ENCODE data around the gene HS3ST3A1. TPM values are rescaled to one million over a fixed set of nuclear protein-coding genes. Genes with fewer than 3 reads are reported as not detected.

HS3ST3A1 gene
- total RNA-seq, 1 experiment from 2014 or later: not detected

DNA sequence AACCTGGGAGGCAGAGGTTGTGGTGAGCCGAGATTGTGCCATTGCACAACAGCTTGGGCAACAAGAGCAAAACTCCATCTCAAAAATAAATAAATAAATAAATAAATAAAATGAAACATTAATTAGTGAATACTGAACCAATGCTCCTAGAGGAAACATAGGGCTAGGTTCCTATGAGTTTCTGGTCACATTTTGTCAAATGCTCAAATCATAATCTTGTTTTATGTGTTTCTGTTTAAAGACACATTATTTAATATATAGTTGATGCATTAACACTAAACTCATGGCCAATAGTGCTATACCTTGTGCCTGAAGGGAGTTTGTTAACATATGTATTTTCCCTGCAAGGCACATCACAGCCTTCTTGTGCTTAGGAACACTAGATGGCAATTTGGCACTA is 66.8 kb downstream of the HS3ST3A1 start:
- Mint-ChIP-seq H3K36me3 (ENCODE audit: insufficient read depth, unreplicated experiment) (no peaks in the 10 kb centered on the region), H3K4me3 (ENCODE audit: unreplicated experiment) (no peak overlapping the region), H3K4me1 (ENCODE audit: low read depth, unreplicated experiment) (no peaks in the 10 kb centered on the region), H3K27ac (ENCODE audit: unreplicated experiment) (no peak overlapping the region), H3K27me3 (ENCODE audit: insufficient read depth, unreplicated experiment) (no peaks in the 10 kb centered on the region), H3K9me3 (ENCODE audit: unreplicated experiment) (no peaks in the 10 kb centered on the region)
- no TSS peak for BruUV-seq (replicated peaks)
- H3K4me3 ChIP-seq (ENCODE audit: low read depth, low read length): no peak overlapping the region
- H3K9me3 ChIP-seq: no peaks in the 10 kb centered on the region
- CTCF ChIA-PET: no interaction called here
- H3K4me1 ChIP-seq: no peaks in the 10 kb centered on the region
- POLR2A ChIA-PET: no interaction called here
- no peaks in the 10 kb centered on the region for H3K27me3 ChIP-seq (replicated peaks; ENCODE audit: control insufficient read depth, insufficient read depth, low read length)
- no peaks in the 10 kb centered on the region for H3K36me3 ChIP-seq (ENCODE audit: control insufficient read depth, insufficient read depth, low read length)
- intact Hi-C loops (cut with micrococcal nuclease; ENCODE audit: unreplicated experiment): no loop called here
- TF ChIP-seq, protein P1, sequence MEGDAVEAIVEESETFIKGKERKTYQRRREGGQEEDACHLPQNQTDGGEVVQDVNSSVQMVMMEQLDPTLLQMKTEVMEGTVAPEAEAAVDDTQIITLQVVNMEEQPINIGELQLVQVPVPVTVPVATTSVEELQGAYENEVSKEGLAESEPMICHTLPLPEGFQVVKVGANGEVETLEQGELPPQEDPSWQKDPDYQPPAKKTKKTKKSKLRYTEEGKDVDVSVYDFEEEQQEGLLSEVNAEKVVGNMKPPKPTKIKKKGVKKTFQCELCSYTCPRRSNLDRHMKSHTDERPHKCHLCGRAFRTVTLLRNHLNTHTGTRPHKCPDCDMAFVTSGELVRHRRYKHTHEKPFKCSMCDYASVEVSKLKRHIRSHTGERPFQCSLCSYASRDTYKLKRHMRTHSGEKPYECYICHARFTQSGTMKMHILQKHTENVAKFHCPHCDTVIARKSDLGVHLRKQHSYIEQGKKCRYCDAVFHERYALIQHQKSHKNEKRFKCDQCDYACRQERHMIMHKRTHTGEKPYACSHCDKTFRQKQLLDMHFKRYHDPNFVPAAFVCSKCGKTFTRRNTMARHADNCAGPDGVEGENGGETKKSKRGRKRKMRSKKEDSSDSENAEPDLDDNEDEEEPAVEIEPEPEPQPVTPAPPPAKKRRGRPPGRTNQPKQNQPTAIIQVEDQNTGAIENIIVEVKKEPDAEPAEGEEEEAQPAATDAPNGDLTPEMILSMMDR (IDR thresholded peaks at IDR 0.05; ENCODE audit: insufficient read depth in 1 of 2, low read depth in 1 of 2, low read length in 1 of 2, severe bottlenecking in 1 of 2, unreplicated experiment in 1 of 2): no peak
- DNase-seq: no peak

DNA sequence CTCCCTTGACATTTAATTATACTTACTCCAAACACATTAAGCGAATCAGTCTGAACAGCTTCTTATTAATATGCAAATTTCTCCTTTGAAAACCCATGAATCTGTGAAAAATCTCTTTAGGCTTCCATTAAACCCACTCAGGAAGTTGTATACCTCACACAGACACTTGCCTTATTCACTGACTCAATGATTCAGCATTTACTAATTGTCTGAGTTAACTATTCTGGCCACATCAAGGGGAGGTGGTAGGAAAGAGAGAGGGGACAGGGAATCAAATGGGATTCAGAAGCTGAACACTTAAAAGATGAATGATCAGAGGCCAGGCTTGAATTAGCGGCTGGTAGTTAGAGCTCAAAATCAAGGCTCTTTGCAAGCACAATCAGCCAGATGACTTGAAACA is 70.0 kb downstream of the HS3ST3A1 start:
- Histone ChIP-seq H3K4me1 (no peaks in the 10 kb centered on the region), H3K4me3 (ENCODE audit: low read depth, low read length) (no peak overlapping the region), H3K9me3 (no peaks in the 10 kb centered on the region), H3K36me3 (ENCODE audit: control insufficient read depth, insufficient read depth, low read length) (no peaks in the 10 kb centered on the region), H3K27me3 (replicated peaks; ENCODE audit: control insufficient read depth, insufficient read depth, low read length) (no peaks in the 10 kb centered on the region)
- Mint-ChIP-seq H3K27ac (ENCODE audit: unreplicated experiment) (no peak overlapping the region), H3K4me1 (ENCODE audit: low read depth, unreplicated experiment) (no peaks in the 10 kb centered on the region), H3K4me3 (ENCODE audit: unreplicated experiment) (no peak overlapping the region), H3K9me3 (ENCODE audit: unreplicated experiment) (no peaks in the 10 kb centered on the region), H3K27me3 (ENCODE audit: insufficient read depth, unreplicated experiment) (no peaks in the 10 kb centered on the region), H3K36me3 (ENCODE audit: insufficient read depth, unreplicated experiment) (no peaks in the 10 kb centered on the region)
- ChIA-PET CTCF (no interaction called here), POLR2A (no interaction called here)
- intact Hi-C loops (cut with micrococcal nuclease; ENCODE audit: unreplicated experiment): no loop called here
- TF ChIP-seq, protein P1 (IDR thresholded peaks at IDR 0.05; ENCODE audit: insufficient read depth in 1 of 2, low read depth in 1 of 2, low read length in 1 of 2, severe bottlenecking in 1 of 2, unreplicated experiment in 1 of 2): no peak
- DNase-seq: no peak
- no TSS peak for BruUV-seq (replicated peaks)

DNA sequence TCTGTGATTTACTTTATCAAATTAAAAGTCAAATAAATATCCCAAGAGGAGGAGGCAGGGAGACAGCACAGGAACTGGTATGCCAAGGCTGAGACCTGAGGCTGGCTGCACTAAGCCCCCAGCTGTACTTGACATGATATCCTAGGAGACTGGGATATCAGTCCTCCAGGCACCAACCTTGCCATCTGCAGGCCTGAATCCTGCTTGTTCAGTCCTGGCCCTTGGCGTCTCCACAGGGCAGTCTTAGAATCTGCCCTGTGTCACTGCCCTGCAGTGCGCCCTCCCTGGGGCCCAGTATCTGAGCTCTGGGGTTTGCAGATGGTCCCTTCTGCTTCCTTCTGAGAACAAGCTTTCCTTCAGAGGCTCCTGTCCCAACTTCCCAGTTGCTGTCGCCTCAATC is 75.9 kb downstream of the HS3ST3A1 start:
- CTCF ChIA-PET: no interaction called here
- no peak overlapping the region for H3K4me3 ChIP-seq (ENCODE audit: low read depth, low read length)
- Mint-ChIP-seq H3K9me3 (ENCODE audit: unreplicated experiment) (no peaks in the 10 kb centered on the region), H3K27me3 (ENCODE audit: insufficient read depth, unreplicated experiment) (no peaks in the 10 kb centered on the region), H3K4me1 (ENCODE audit: low read depth, unreplicated experiment) (no peaks in the 10 kb centered on the region), H3K27ac (ENCODE audit: unreplicated experiment) (no peak overlapping the region), H3K36me3 (ENCODE audit: insufficient read depth, unreplicated experiment) (no peaks in the 10 kb centered on the region), H3K4me3 (ENCODE audit: unreplicated experiment) (no peak overlapping the region)
- POLR2A ChIA-PET: no interaction called here
- no peaks in the 10 kb centered on the region for H3K27me3 ChIP-seq (replicated peaks; ENCODE audit: control insufficient read depth, insufficient read depth, low read length)
- no peaks in the 10 kb centered on the region for H3K4me1 ChIP-seq
- intact Hi-C loops (cut with micrococcal nuclease; ENCODE audit: unreplicated experiment): no loop called here
- DNase-seq: no peak
- H3K9me3 ChIP-seq: no peaks in the 10 kb centered on the region
- BruUV-seq (replicated peaks): no TSS peak
- TF ChIP-seq, protein P1 (IDR thresholded peaks at IDR 0.05; ENCODE audit: insufficient read depth in 1 of 2, low read depth in 1 of 2, low read length in 1 of 2, severe bottlenecking in 1 of 2, unreplicated experiment in 1 of 2): no peak
- H3K36me3 ChIP-seq (ENCODE audit: control insufficient read depth, insufficient read depth, low read length): no peaks in the 10 kb centered on the region

All from Caco-2 (cell line).